GM12878 (cell line): Measurements from ENCODE around the gene NDRG2. TPM values are rescaled to one million over a fixed set of nuclear protein-coding genes. Genes with fewer than 3 reads are reported as not detected.

Experiments used
- ATAC-seq: fragments of 200-7000 bp; cut with Tn5 transposase; 3 replicates; pipeline ENCODE4 v1.9.1; 2020; ENCODE audit warnings: mild to moderate bottlenecking, moderate library complexity
- BruUV-seq: library from RNA; stranded (reverse); fragments of 400-500 nt; replicated peaks from 2 replicates; lab custom pipeline; 2021; lab: Mats Ljungman, UMichigan
- CTCF ChIA-PET: fragments of 300-600 bp; sonication (Branson Sonifier 250); formaldehyde crosslinking; extraction: SDS; loops from one replicate; lab custom pipeline; 2021; ENCODE audit warnings: inconsistent platforms; lab: Yijun Ruan, JAX
- POLR2A ChIA-PET: fragments of 350-600 bp; formaldehyde crosslinking; extraction: SDS; loops from one replicate; lab custom pipeline; 2021; ENCODE audit warnings: inconsistent platforms; lab: Charles Lee
- RAD21 ChIA-PET: fragments of 300-600 bp; sonication (Branson Sonifier 250); formaldehyde crosslinking; loops from one replicate; lab custom pipeline; 2023; ENCODE audit warnings: antibody characterized with exemption; ENCODE audit not compliant: unreplicated experiment; lab: Charles Lee
- SMC1A ChIA-PET: fragments of 300-600 bp; sonication (Branson Sonifier 250); formaldehyde crosslinking; loops from one replicate; lab custom pipeline; 2023; ENCODE audit not compliant: unreplicated experiment, uncharacterized antibody; lab: Charles Lee
- DNase-seq: peaks from one replicate; pipeline ENCODE4 v3.0.0-alpha.2; 2011; ENCODE audit warnings: low read depth, low spot score
- FAIRE-seq: peaks from 3 replicates; lab custom pipeline; 2011; peaks lifted over from hg19 to GRCh38; lab: Jason Lieb, UNC
- H2AFZ ChIP-seq: 2 replicates; pipeline ENCODE4 v1.6.0; 2011; ENCODE audit warnings: low read depth, low read length, control low read depth; ENCODE audit not compliant: control insufficient read depth
- H3K27ac ChIP-seq: 2 replicates; pipeline ENCODE4 v1.5.1; 2011; ENCODE audit warnings: control low read depth; ENCODE audit not compliant: control insufficient read depth, insufficient read depth
- H3K27me3 ChIP-seq, 2 experiments: replicated peaks in 1 of 2; 2 replicates each; pipeline versions ENCODE4 v1.6.0 to v1.6.1; 2011; ENCODE audit warnings: low read length in 1 of 2; ENCODE audit not compliant: control insufficient read depth in 2 of 2, insufficient read depth in 2 of 2
- H3K36me3 ChIP-seq, 2 experiments: 2 replicates each; pipeline ENCODE4 v1.5.1; 2011; ENCODE audit warnings: low read length in 1 of 2; ENCODE audit not compliant: control insufficient read depth in 2 of 2, insufficient read depth in 2 of 2
- H3K4me1 ChIP-seq: 2 replicates; pipeline ENCODE4 v1.6.1; 2011; ENCODE audit warnings: mild to moderate bottlenecking, low read length, moderate library complexity, mixed read lengths; ENCODE audit not compliant: control insufficient read depth, insufficient read depth
- H3K4me2 ChIP-seq: 2 replicates; pipeline ENCODE4 v1.6.0; 2011; ENCODE audit warnings: control low read depth; ENCODE audit not compliant: control insufficient read depth, insufficient read depth
- H3K4me3 ChIP-seq: fragments of 200-600 bp; sonication (generic); 2 replicates; pipeline ENCODE4 v1.5.1; 2016
- H3K79me2 ChIP-seq: 2 replicates; pipeline ENCODE4 v1.6.0; 2011; ENCODE audit warnings: low read length; ENCODE audit not compliant: control insufficient read depth, insufficient read depth
- H3K9ac ChIP-seq: 2 replicates; pipeline ENCODE4 v1.8.0; 2011; ENCODE audit warnings: low read length, control low read depth, mixed read lengths; ENCODE audit not compliant: control insufficient read depth, insufficient read depth
- H3K9me3 ChIP-seq: replicated peaks from 3 replicates; pipeline ENCODE4 v1.5.1; 2011; ENCODE audit warnings: mild to moderate bottlenecking, low read length; ENCODE audit not compliant: control insufficient read depth, insufficient read depth
- H4K20me1 ChIP-seq: 2 replicates; pipeline ENCODE4 v1.6.0; 2011; ENCODE audit not compliant: control insufficient read depth, insufficient read depth
- GABPA ChIP-seq: IDR thresholded peaks from 2 replicates; pipeline ENCODE4 v1.6.1; 2014; ENCODE audit warnings: antibody characterized with exemption, low read depth, mild to moderate bottlenecking, inconsistent platforms
- LARP7 ChIP-seq: fragments of 450-650 bp; IDR thresholded peaks from 2 replicates; pipeline ENCODE4 v1.6.1; 2017; ENCODE audit warnings: mild to moderate bottlenecking
- SUPT20H ChIP-seq: IDR thresholded peaks from 2 replicates; pipeline ENCODE4 v1.6.1; 2011; ENCODE audit warnings: low read depth, mild to moderate bottlenecking, low read length, moderate library complexity, borderline replicate concordance; ENCODE audit not compliant: control insufficient read depth
- SUZ12 ChIP-seq: fragments of 200-600 bp; sonication (generic); IDR thresholded peaks from one replicate; pipeline ENCODE4 v1.6.1; 2018; ENCODE audit warnings: antibody characterized with exemption, mild to moderate bottlenecking; ENCODE audit not compliant: unreplicated experiment
- ZNF622 ChIP-seq: fragments of 450-650 bp; IDR thresholded peaks from 2 replicates; pipeline ENCODE4 v1.6.1; 2017; ENCODE audit warnings: mild to moderate bottlenecking, inconsistent platforms
- WGBS: methylation state at CpG from one replicate; pipeline ENCODE4 v1.1.6; 2016; ENCODE audit warnings: low lambda C conversion rate; ENCODE audit not compliant: insufficient replicate concordance, insufficient coverage; ENCODE audit errors: missing lambda C conversion rate; 5-methylcytosine and 5-hydroxymethylcytosine counted together
- in situ Hi-C: fragments of 300-500 bp; cut with MboI; formaldehyde crosslinking; loops from 9 replicates; pipeline ENCODE4 v1.14.3; 2018; ENCODE audit warnings: mixed read lengths
- intact Hi-C: fragments of 100-400 bp; cut with micrococcal nuclease; formaldehyde crosslinking; loops from one replicate; pipeline ENCODE4 v1.14.2; 2022; ENCODE audit not compliant: unreplicated experiment
- polyA plus RNA-seq, 11 experiments: library from polyadenylated mRNA; depleted of rRNA in 4 of 11; unstranded in 6 of 11; stranded (reverse) in 5 of 11; fragments of >200 nt; fragmentation: Nextera tagmentation in 4 of 11; fragmentation: Illumina TruSeq in 1 of 11; extraction: Ambion mirVana in 4 of 11; extraction: Trizol in 1 of 11; gene quantifications; 1 replicate in 1 of 11; 2 replicates in 10 of 11; pipeline versions ENCODE4 v1.2.1 to v1.2.3, GENCODE V29; 2011 to 2016; ENCODE audit warnings: inconsistent platforms in 2 of 11, missing spikeins in 2 of 11, low read depth in 1 of 11
- total RNA-seq, 4 experiments: library from RNA; depleted of rRNA in 3 of 4; stranded (reverse); fragments of >200 nt in 3 of 4; fragmentation: Illumina TruSeq in 1 of 4; extraction: Trizol in 1 of 4; gene quantifications; 2 replicates each; pipeline versions ENCODE4 v1.2.1 to v1.2.3, GENCODE V29; 2013 to 2021
- TF ChIP-seq, protein P1 (sequence below): fragments of 450-650 bp; IDR thresholded peaks from 2 replicates; pipeline ENCODE4 v1.6.1; 2014; ENCODE audit warnings: mild to moderate bottlenecking

Gene NDRG2
- total and polyA plus RNA-seq, 10 of the 15 experiments (the other 5 are each of a cell fraction or from before 2014, with no cell fraction given): 0.15 to 0.49 TPM; not detected in 8

DNA sequence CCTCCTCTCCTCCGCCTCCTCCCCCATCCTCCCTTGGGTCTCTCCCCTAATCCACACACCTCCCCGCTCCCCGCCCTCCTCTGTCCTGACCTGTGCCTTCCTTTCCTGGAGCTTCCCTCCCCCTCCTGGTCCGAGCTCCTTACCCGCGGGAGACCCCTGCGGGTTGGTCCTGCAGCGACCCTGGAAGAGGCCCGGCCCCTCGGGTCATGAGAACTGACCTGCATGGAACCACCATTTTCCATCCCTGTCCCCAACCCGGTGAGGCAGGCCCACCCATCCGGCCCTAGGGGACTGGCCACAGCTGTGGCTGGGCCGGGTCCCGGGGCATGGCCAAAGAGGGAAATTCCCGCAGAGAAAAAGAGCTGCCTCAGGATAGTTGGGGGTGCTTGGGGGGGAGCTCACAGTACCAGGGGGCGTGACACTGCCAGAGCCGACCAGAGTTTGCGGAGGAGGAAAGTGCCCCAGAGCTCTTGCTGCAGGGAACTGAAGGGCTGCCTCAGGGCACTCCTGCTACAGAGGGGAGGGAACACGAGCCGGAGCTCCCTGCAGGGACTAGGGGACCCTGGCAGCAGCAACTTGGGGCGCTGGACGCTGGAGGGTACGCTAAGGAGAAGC, 45.9 kb upstream of the NDRG2 start:
- H3K36me3 ChIP-seq: no peaks in the 10 kb centered on the region
- under 1% methylated on average over 20 of the region's 23 CpGs for WGBS
- peak overlapping the region; percentile 35 for H3K9ac ChIP-seq
- H2AFZ ChIP-seq: no peak overlapping the region
- FAIRE-seq: no peak
- in situ Hi-C loops: no loop called here
- CTCF ChIA-PET: interaction anchor here (0.7 to 5.6 kb wide), 11 partner anchors 9 to 244 kb away, joined by 3 to 100 read pairs (median 9); partner anchors contain the start of gene TMEM253
- no peaks in the 10 kb centered on the region for H4K20me1 ChIP-seq
- BruUV-seq: no TSS peak
- intact Hi-C loops: loop anchor here (1.0 kb wide), 1 partner anchor 34 kb away; no protein-coding TSS in a partner anchor
- TF ChIP-seq, protein P1, sequence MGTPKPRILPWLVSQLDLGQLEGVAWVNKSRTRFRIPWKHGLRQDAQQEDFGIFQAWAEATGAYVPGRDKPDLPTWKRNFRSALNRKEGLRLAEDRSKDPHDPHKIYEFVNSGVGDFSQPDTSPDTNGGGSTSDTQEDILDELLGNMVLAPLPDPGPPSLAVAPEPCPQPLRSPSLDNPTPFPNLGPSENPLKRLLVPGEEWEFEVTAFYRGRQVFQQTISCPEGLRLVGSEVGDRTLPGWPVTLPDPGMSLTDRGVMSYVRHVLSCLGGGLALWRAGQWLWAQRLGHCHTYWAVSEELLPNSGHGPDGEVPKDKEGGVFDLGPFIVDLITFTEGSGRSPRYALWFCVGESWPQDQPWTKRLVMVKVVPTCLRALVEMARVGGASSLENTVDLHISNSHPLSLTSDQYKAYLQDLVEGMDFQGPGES: no peak
- TF ChIP-seq SUZ12: peak; percentile 93
- no peak for TF ChIP-seq GABPA
- TF ChIP-seq SUPT20H: no peak
- TF ChIP-seq LARP7: peak; percentile 46; the same call in 1 of the 2 replicates
- no peak for TF ChIP-seq ZNF622
- TF ChIP-seq, all 136 proteins: peak for 2
- Histone ChIP-seq H3K27ac (no peak overlapping the region), H3K79me2 (no peaks in the 10 kb centered on the region), H3K4me1 (peaks cover 29% of the 10 kb centered on the region), H3K4me3 (peak overlapping the region; percentile 67), H3K27me3 (peaks cover 9 to 20% of the 10 kb centered on the region in 2 experiments), H3K4me2 (peak overlapping the region; percentile 67), H3K9me3 (no peaks in the 10 kb centered on the region)
- ChIA-PET POLR2A (interaction anchor here (0.6 to 2.6 kb wide), 4 partner anchors 34 to 376 kb away, joined by 3 to 21 read pairs (median 5); no protein-coding TSS in a partner anchor), RAD21 (interaction anchor here (0.9 to 3.0 kb wide), 9 partner anchors 19 to 452 kb away, joined by 3 to 42 read pairs (median 13); no protein-coding TSS in a partner anchor), SMC1A (interaction anchor here (0.6 to 3.1 kb wide), 9 partner anchors 9 to 428 kb away, joined by 3 to 30 read pairs (median 5); no protein-coding TSS in a partner anchor)
- ATAC-seq: peak; percentile 50
- DNase-seq: no peak
